Lower leg skin (tissue), 4 donors: ENCODE data around the gene CD151. TPM values are rescaled to one million over a fixed set of nuclear protein-coding genes. Genes with fewer than 3 reads are reported as not detected.

ENCODE experiments used
- DNase-seq, 2 donors: peaks; one replicate each; pipeline ENCODE4 v3.0.0-alpha.2; 2019; ENCODE audit warnings: low spot score in 2 of 2
- H3K4me3 ChIP-seq: fragments of 200-600 bp; sonication (generic); 2 replicates; pipeline ENCODE4 v1.5.1; 2017; ENCODE audit warnings: mild to moderate bottlenecking, low read depth; ENCODE audit not compliant: poor library complexity, severe bottlenecking
- POLR2A ChIP-seq, 2 donors: fragments of 450-650 bp; IDR thresholded peaks; one replicate each; pipeline ENCODE4 v1.6.1; 2016 to 2017; ENCODE audit warnings: antibody characterized with exemption in 2 of 2, mild to moderate bottlenecking in 1 of 2, moderate library complexity in 1 of 2
- WGBS, 2 donors: methylation state at CpG; one replicate each; pipeline ENCODE4 v1.1.5; 2018; 5-methylcytosine and 5-hydroxymethylcytosine counted together
- intact Hi-C: fragments of 100-400 bp; cut with DNase I; formaldehyde crosslinking; loops from one replicate; pipeline ENCODE4 v1.15.0; 2023; ENCODE audit warnings: low total_unique reads
- total RNA-seq, 4 donors: library from RNA; depleted of rRNA; stranded (reverse); fragments of >200 nt; gene quantifications; one replicate each; pipeline ENCODE4 v1.1.0, GENCODE V29; 2016
- TF ChIP-seq, protein P1 (sequence below), 3 donors: fragments of 450-650 bp; IDR thresholded peaks; one replicate each; pipeline ENCODE4 v1.5.1; 2016; ENCODE audit warnings: antibody characterized with exemption in 3 of 3, mild to moderate bottlenecking in 3 of 3, moderate library complexity in 2 of 3

CD151 gene
- total RNA-seq, 4 donors from 2014 or later, result 124 to 186 (median 157) TPM

DNA sequence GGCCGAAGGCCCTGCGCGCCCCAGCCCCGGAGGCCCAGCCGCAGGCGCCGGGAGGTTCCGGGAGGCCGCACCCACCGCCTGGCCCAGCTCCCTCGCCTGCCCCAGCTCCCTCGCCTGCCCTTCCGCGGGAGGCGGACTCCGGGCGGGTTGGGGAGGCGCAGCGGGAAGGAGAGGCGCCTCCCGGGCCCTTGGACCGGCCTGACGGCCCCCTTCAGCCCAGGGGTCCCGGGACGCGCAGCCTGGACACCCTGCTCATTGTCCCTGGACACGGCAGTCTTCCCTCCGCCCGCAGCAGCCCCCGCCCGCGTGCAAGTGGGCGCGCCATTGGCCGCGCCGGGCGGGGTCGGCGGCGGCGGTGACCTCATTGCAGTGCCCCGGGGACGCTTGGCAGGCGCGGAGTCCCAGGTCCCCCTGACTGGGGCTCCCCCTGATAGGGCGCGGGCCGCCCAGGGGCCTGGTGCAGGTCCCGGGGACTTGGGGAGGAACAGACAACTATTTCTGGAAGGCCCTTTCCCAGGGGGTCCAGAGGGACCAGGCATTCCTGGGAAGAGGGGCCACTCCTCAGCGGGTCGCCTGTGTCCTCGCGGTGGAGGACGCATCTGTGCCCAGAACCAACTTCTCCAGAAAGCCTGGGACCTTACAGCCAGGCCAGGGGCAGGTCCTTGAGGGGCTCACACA is 501 bp downstream of the CD151 start:
- 0 to 2% methylated on average over 5 to 8 of the region's 55 CpGs for WGBS, 2 donors
- intact Hi-C loops, result no loop called here
- TF ChIP-seq, protein P1, sequence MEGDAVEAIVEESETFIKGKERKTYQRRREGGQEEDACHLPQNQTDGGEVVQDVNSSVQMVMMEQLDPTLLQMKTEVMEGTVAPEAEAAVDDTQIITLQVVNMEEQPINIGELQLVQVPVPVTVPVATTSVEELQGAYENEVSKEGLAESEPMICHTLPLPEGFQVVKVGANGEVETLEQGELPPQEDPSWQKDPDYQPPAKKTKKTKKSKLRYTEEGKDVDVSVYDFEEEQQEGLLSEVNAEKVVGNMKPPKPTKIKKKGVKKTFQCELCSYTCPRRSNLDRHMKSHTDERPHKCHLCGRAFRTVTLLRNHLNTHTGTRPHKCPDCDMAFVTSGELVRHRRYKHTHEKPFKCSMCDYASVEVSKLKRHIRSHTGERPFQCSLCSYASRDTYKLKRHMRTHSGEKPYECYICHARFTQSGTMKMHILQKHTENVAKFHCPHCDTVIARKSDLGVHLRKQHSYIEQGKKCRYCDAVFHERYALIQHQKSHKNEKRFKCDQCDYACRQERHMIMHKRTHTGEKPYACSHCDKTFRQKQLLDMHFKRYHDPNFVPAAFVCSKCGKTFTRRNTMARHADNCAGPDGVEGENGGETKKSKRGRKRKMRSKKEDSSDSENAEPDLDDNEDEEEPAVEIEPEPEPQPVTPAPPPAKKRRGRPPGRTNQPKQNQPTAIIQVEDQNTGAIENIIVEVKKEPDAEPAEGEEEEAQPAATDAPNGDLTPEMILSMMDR (IDR thresholded peaks at IDR 0.05), result no peak
- TF ChIP-seq POLR2A (IDR thresholded peaks at IDR 0.05), result no peak
- peak in 1 of 2 donors; percentile 93 for DNase-seq
- peak overlapping the region; percentile 55 for H3K4me3 ChIP-seq

DNA sequence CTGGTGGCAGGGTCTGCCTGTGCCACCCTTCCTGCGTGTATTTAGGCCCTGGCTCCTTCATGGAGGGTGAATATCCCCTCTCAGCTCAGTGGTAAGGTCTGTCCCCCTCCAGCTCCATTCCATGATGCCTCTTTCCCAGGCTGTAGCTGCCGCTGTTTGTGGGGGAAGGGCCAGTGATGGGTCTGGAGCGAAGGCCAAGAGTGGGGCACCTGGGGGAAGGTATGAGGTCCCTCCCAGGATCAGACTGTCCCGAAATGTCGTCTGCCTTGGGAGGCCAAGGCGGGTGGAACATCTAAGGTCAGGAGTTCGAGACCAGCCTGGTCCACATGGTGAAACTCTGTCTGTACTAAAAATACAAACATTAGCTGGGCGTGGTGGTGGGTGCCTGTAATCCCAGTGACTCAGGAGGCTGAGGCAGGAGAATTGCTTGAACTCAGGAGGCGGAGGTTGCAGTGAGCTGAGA is 1.1 kb downstream of the CD151 start:
- 22 to 26% methylated on average over 9 of the region's 9 CpGs for WGBS, 2 donors
- no peak for DNase-seq
- H3K4me3 ChIP-seq, result peak overlapping the region; percentile 55
- intact Hi-C loops, result no loop called here
- TF ChIP-seq POLR2A (IDR thresholded peaks at IDR 0.05), result no peak
- TF ChIP-seq, protein P1 (IDR thresholded peaks at IDR 0.05), result no peak

DNA sequence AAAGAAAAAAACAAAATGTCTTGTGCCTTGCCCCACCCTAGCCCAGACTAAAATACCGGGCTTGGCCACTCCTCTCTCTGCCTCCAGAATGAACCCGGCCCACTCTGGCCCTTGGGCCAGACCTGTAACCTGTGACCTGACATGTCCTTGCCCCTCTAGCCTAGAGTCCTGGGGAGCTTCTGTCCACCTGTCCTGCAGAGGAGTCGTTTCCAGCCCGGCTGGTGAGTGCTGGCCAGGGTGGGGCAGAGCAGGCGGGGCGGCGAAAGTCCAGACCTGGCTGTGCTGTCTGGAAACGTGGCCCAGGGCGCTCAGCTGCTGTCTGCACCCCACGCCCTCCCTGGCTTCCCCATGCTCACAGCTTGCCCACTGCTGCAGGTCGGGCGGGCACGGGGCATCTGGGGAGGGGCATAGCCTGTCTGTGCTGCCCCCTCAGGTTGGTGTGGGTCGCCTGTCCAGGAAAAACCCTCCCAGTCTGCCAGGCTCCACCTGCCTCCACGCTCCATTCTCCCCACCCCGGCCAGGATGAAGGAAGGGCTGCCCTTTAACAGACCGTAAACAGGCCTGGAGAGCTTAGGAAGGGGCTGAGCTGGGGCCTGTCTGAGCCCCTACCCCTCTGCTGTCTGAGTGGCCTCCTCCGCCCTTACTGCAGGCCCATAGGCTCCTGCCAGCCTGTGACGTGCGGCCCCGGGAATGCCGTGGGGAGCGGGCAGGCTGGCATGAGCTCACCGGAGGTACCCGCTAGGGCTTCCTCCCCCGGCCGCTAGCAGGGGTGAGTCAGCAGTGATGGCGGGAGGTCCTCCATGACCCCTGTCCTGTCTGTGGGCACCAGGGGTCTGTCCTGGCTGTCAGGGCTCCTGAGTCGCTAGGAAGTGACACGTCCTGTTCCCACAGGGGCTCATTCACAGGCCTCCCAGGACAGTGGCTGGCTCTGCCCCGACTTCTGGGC is 1.9 kb downstream of the CD151 start:
- WGBS, 2 donors, result 11 to 24% methylated on average over 12 to 31 of the region's 31 CpGs
- intact Hi-C loops, result no loop called here
- H3K4me3 ChIP-seq, result no peak overlapping the region
- no peak for DNase-seq
- no peak for TF ChIP-seq POLR2A (IDR thresholded peaks at IDR 0.05)
- TF ChIP-seq, protein P1 (IDR thresholded peaks at IDR 0.05), result no peak

DNA sequence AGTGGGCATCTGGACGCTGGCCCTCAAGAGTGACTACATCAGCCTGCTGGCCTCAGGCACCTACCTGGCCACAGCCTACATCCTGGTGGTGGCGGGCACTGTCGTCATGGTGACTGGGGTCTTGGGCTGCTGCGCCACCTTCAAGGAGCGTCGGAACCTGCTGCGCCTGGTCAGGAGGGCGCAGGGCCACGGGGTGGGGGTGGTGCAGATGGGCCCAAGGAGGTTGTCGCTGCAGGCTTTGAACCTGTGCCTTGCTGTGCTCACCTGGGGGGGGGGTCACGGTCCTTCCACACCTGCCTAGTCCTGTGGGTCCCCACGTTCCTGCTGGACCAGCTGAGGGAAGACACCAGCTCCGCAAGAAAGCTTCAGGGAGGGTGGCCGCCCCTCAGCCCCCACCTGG is 3.5 kb downstream of the CD151 start:
- intact Hi-C loops, result no loop called here
- WGBS, 2 donors, result 84 to 96% methylated on average over 10 to 11 of the region's 14 CpGs
- H3K4me3 ChIP-seq, result no peak overlapping the region
- no peak for TF ChIP-seq POLR2A (IDR thresholded peaks at IDR 0.05)
- TF ChIP-seq, protein P1 (IDR thresholded peaks at IDR 0.05), result no peak
- no peak for DNase-seq

DNA sequence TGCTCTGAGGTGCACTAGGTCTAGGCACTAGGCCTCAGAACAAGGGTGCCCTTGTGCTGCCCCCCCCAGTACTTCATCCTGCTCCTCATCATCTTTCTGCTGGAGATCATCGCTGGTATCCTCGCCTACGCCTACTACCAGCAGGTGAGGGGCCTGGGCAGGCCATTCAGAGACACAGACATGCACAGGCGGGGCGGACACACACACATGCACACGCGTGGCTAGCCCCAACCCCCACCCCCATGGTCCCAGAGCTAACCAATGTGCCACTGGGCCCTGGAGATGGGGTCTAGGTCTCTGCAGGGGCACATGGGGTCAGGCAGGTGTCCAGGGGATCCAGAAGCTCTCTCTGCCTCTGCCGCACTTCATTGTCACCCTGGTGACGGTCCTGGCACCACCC is 3.9 kb downstream of the CD151 start:
- no peak overlapping the region for H3K4me3 ChIP-seq
- no peak for TF ChIP-seq POLR2A (IDR thresholded peaks at IDR 0.05)
- TF ChIP-seq, protein P1 (IDR thresholded peaks at IDR 0.05), result no peak
- 77 to 80% methylated on average over 9 of the region's 9 CpGs for WGBS, 2 donors
- DNase-seq, result no peak
- intact Hi-C loops, result no loop called here
